Glomerular endothelial cell (primary cell): ENCODE results near the gene RAI2. TPM values are rescaled to one million over a fixed set of nuclear protein-coding genes. Genes with fewer than 3 reads are reported as not detected.
A peak's percentile ranks its signal among the peaks of the same experiment; 100 is the strongest.
"Not testable (repeated sequence)": the region's sequence is repeated elsewhere in the genome, so short reads cannot be mapped to it uniquely, and the experiment has no call there.

Experiments used
- DNase-seq: peaks from one replicate; pipeline ENCODE4 v3.0.0-alpha.2; 2011; ENCODE audit warnings: low read depth, low spot score; ENCODE audit errors: extremely low read depth
- total RNA-seq: library from RNA; depleted of rRNA; stranded (reverse); fragments of >200 nt; gene quantifications from 2 replicates; pipeline ENCODE4 v1.2.3, GENCODE V29; 2015

The RAI2 gene
- total RNA-seq, 1 donor from 2014 or later = 9.1 TPM

GRCh38 chrX:17788439-17788838 is 72.7 kb downstream of the RAI2 start:
- peak; percentile 4 for DNase-seq

DNA sequence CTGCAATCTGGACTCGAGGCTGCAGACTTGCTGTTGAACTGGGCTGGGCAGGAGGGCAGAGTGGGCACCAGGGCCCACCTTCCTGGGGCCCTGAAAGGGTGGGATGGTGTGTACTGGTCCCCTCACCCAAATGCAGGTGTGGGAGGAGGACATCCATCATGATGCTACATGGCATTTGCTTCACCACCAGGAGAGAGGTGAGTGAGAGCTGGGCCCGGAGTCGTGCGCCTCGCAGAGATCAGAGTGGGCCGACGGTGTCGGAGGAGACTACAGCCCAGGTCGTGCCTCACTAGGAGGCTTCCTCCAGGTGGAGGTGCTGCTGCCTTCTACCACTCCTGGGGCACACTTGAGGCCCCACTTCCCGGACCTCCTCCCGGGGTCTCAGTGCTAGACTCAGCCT is 73.5 kb downstream of the RAI2 start:
- no peak for DNase-seq

DNA sequence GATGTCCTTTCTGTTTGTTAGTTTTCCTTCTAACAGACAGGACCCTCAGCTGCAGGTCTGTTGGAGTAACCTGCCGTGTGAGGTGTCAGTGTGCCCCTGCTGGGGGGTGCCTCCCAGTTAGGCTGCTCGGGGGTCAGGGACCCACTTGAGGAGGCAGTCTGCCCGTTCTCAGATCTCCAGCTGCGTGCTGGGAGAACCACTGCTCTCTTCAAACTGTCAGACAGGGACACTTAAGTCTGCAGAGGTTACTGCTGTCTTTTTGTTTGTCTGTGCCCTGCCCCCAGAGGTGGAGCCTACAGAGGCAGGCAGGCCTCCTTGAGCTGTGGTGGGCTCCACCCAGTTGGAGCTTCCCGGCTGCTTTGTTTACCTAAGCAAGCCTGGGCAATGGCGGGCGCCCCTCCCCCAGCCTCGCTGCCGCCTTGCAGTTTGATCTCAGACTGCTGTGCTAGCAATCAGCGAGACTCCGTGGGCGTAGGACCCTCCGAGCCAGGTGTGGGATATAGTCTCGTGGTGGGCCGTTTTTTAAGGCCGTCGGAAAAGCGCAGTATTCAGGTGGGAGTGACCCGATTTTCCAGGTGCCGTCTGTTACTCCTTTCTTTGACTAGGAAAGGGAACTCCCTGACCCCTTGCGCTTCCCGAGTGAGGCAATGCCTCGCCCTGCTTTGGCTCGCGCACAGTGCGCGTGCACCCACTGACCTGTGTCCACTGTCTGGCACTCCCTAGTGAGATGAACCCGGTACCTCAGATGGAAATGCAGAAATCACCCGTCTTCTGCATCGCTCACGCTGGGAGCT is 74.3 kb downstream of the RAI2 start:
- not testable (repeated sequence) for DNase-seq

- DNase-seq = no peak
These were observed 81.7 kb downstream of the RAI2 start for GRCh38 chrX:17779434-17779833.

- DNase-seq = no peak
These were observed 82.1 kb downstream of the RAI2 start for GRCh38 chrX:17778997-17779396.

DNA sequence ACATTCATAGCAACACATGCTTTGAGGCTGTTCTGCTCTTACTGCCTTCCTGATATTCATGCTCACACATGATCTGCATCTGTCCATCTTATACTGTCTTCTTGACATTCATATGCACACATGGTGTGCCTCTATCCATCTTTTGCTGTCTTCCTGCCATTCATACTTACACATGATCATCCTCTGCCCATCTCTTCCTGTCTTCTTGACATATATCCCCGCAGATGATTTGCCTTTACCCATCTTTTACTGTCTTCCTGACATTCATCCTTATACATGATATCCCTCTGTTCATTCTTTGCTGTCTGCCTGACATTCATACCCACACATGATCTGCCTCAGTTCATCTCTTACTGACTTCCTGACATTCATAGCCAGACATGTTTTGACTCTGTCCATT is 87.0 kb downstream of the RAI2 start:
- DNase-seq = no peak

GRCh38 chrX:17773221-17773876 is 87.7 kb downstream of the RAI2 start:
- DNase-seq = no peak

DNA sequence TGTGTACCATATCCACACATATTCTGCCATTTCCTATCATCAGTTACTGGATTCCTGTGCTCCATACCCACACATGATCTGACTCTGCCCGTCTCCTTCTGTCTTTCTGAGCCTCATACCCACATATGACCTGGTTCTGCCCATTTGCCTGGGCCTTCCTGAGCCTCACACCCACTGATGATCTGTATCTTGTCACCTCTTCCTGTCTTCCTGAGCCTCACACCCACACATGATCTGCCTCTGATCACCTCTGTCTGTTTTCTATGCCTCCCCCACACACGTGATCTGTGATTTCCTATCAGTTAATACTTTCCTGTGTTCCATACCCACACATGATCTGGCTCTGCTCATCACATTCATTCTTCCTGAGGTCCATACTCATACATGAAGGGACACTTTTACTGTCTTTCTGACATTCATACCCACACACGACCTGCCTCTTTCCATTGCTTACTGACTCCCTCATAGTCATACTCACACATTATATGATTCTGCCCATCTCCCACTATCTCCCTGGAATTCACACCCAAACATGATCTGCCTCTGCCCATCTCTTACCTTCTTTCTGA is 91.3 kb downstream of the RAI2 start:
- no peak for DNase-seq

- DNase-seq = no peak
These were observed 92.1 kb downstream of the RAI2 start for GRCh38 chrX:17768997-17769396.

GRCh38 chrX:17767734-17768133 is 93.4 kb downstream of the RAI2 start:
- no peak for DNase-seq

DNA sequence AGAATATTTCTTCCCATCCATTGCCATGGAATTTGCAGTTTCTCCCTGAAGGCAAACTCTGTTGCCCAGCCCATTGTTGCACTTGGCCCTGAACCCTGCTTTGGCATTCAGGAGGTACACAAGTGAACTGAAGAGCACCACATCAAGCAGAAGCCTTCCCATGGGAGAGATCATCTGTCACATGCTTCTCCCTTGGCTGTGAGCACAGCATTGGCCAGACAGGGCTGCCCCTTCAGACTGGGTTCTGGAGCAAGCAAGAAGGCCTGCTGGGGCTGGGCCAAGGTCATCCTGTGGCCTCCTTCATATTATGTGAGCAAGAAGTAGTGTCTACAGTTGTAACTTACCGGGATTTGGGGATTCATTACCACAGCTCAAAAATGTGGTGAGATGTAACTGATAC is 101.1 kb downstream of the RAI2 start:
- DNase-seq = no peak

GRCh38 chrX:17758382-17758781 is 102.7 kb downstream of the RAI2 start:
- DNase-seq = no peak

DNA sequence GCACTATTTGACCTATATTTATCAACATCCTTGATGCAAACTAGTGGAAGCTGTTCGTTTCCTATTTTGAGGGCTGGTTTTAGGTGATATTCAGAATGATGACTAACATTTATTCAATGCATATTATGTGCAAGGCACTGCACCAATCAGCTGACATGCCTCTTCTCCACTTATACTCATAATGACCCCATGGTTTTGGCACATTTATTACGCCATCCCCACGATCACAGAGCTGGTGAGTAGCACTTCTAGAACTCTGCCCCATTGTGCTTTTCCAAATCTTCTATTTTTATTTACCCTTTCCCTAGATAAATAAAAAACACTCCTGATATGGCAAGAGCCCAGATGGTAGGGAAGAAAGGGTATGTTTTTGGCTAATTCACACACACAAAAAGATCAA is 110.7 kb downstream of the RAI2 start:
- DNase-seq = no peak

Other genes with a start within 250 kb of the RAI2 start
- gene SCML1, start 123.8 kb downstream of the RAI2 start, total RNA-seq = 7.9 and 8.2 TPM in 2 replicates